Transverse colon (tissue), 3 donors: Measurements from ENCODE around the gene PROX1.

Experiments used
- CTCF ChIP-seq, 5 experiments: fragments of 200-600 bp in 3 of 5; fragments of 450-650 bp in 2 of 5; sonication (generic) in 3 of 5; IDR thresholded peaks; 1 replicate in 2 of 5; 2 replicates in 3 of 5; pipeline ENCODE4 v1.5.1; 2016 to 2017; ENCODE audit warnings: antibody characterized with exemption in 5 of 5, inconsistent platforms in 3 of 5, mild to moderate bottlenecking in 2 of 5, moderate library complexity in 1 of 5
- POLR2A ChIP-seq: fragments of 450-650 bp; IDR thresholded peaks from one replicate; pipeline ENCODE4 v1.6.1; 2016; ENCODE audit warnings: antibody characterized with exemption, mild to moderate bottlenecking, moderate library complexity

GRCh38 chr1:214004795-214005194, 17.0 kb downstream of the PROX1 start:
- TF ChIP-seq CTCF (IDR thresholded peaks at IDR 0.05) (no peak), POLR2A (no peak)
